Measurements from ENCODE around the gene MKNK2.

MKNK2 gene

GRCh38 chr19:2061495-2062388 is 10.7 kb upstream of the MKNK2 start:
- peak; percentile 5 for TF ChIP-seq CTCF (IDR thresholded peaks at IDR 0.05; ENCODE audit: insufficient read depth, low read length, poor library complexity, severe bottlenecking)
- Histone ChIP-seq H3K36me3 (ENCODE audit: control insufficient read depth, insufficient read depth, low read length) (no peaks in the 10 kb centered on the region), H3K27me3 (replicated peaks; ENCODE audit: control insufficient read depth, insufficient read depth, low read length) (no peaks in the 10 kb centered on the region; the same call in 1 of the 2 replicates), H3K4me3 (replicated peaks; ENCODE audit: low read depth, low read length) (peak overlapping the region; percentile 67)
- DNase-seq (ENCODE audit: extremely low read depth, insufficient read length) = peak; percentile 98

- TF ChIP-seq CTCF (IDR thresholded peaks at IDR 0.05; ENCODE audit: insufficient read depth, low read length, poor library complexity, severe bottlenecking) = no peak
- H3K36me3 ChIP-seq (ENCODE audit: control insufficient read depth, insufficient read depth, low read length) = no peaks in the 10 kb centered on the region
- DNase-seq (ENCODE audit: extremely low read depth, insufficient read length) = no peak
- no peaks in the 10 kb centered on the region; the same call in 1 of the 2 replicates for H3K27me3 ChIP-seq (replicated peaks; ENCODE audit: control insufficient read depth, insufficient read depth, low read length)
- H3K4me3 ChIP-seq (replicated peaks; ENCODE audit: low read depth, low read length) = peak overlapping the region; percentile 67
Observed at GRCh38 chr19:2060884-2061494, 9.9 kb upstream of the MKNK2 start.

GRCh38 chr19:2059422-2060201 is 8.6 kb upstream of the MKNK2 start:
- DNase-seq (ENCODE audit: extremely low read depth, insufficient read length) = no peak
- Histone ChIP-seq H3K27me3 (replicated peaks; ENCODE audit: control insufficient read depth, insufficient read depth, low read length) (no peaks in the 10 kb centered on the region; the same call in 1 of the 2 replicates), H3K36me3 (ENCODE audit: control insufficient read depth, insufficient read depth, low read length) (no peaks in the 10 kb centered on the region), H3K4me3 (replicated peaks; ENCODE audit: low read depth, low read length) (peak overlapping the region; percentile 67; the same call in 1 of the 2 replicates)
- TF ChIP-seq CTCF (IDR thresholded peaks at IDR 0.05; ENCODE audit: insufficient read depth, low read length, poor library complexity, severe bottlenecking) = no peak

- no peaks in the 10 kb centered on the region for H3K36me3 ChIP-seq (ENCODE audit: control insufficient read depth, insufficient read depth, low read length)
- no peak overlapping the region for H3K4me3 ChIP-seq (replicated peaks; ENCODE audit: low read depth, low read length)
- no peak for DNase-seq (ENCODE audit: extremely low read depth, insufficient read length)
- TF ChIP-seq CTCF (IDR thresholded peaks at IDR 0.05; ENCODE audit: insufficient read depth, low read length, poor library complexity, severe bottlenecking) = no peak
- no peaks in the 10 kb centered on the region; the same call in 1 of the 2 replicates for H3K27me3 ChIP-seq (replicated peaks; ENCODE audit: control insufficient read depth, insufficient read depth, low read length)
Observed at GRCh38 chr19:2058570-2059421, 7.8 kb upstream of the MKNK2 start.
